HepG2 (cell line): ENCODE results near the gene FAM43B. TPM values are rescaled to one million over a fixed set of nuclear protein-coding genes. Genes with fewer than 3 reads are reported as not detected.

ENCODE experiments used
- ATM ChIP-seq: fragments of 450-650 bp; IDR thresholded peaks from 2 replicates; pipeline ENCODE4 v1.7.1; 2017; ENCODE audit warnings: mild to moderate bottlenecking, borderline replicate concordance
- CBFB ChIP-seq: sonication (generic); formaldehyde crosslinking; IDR thresholded peaks from 2 replicates; pipeline ENCODE4 v1.4.0; 2020; ENCODE audit warnings: missing genetic modification reagents
- CC2D1A ChIP-seq: sonication (generic); formaldehyde crosslinking; IDR thresholded peaks from 2 replicates; pipeline ENCODE4 v1.8.1; 2023; ENCODE audit warnings: mild to moderate bottlenecking, missing genetic modification reagents
- CENPBD1 ChIP-seq: sonication (generic); formaldehyde crosslinking; IDR thresholded peaks from 2 replicates; pipeline ENCODE4 v1.8.0; 2022; ENCODE audit warnings: missing genetic modification reagents, low read depth, mild to moderate bottlenecking, borderline replicate concordance
- CREM ChIP-seq, 2 experiments: sonication (generic) in 1 of 2; formaldehyde crosslinking in 1 of 2; IDR thresholded peaks; 2 replicates each; pipeline versions ENCODE4 v1.4.0 to v1.6.1; 2016 to 2020; ENCODE audit warnings: antibody characterized with exemption in 1 of 2, mild to moderate bottlenecking in 1 of 2, missing genetic modification reagents in 1 of 2
- FOXP1 ChIP-seq, 2 experiments: fragments of 450-650 bp in 1 of 2; IDR thresholded peaks; 2 replicates each; pipeline ENCODE4 v1.6.1; 2017 to 2018; ENCODE audit warnings: antibody characterized with exemption in 1 of 2
- FUBP1 ChIP-seq: sonication (generic); formaldehyde crosslinking; IDR thresholded peaks from 2 replicates; pipeline ENCODE4 v1.5.1; 2020; ENCODE audit warnings: missing genetic modification reagents, mild to moderate bottlenecking, borderline replicate concordance
- GATAD1 ChIP-seq: IDR thresholded peaks from 2 replicates; pipeline ENCODE4 v1.6.1; 2016; ENCODE audit warnings: missing genetic modification reagents, missing compliant biosample characterization
- MAFK ChIP-seq, 2 experiments: IDR thresholded peaks in 1 of 2; conservative IDR thresholded peaks in 1 of 2; 2 replicates each; pipeline ENCODE4 v1.6.1; 2011; ENCODE audit warnings: improper control_type of control experiment in 2 of 2, low read length in 2 of 2
- MIXL1 ChIP-seq: IDR thresholded peaks from 2 replicates; pipeline ENCODE4 v1.6.1; 2016
- NFE2 ChIP-seq: sonication (generic); formaldehyde crosslinking; IDR thresholded peaks from 2 replicates; pipeline ENCODE4 v1.4.0; 2020; ENCODE audit warnings: missing genetic modification reagents
- PAWR ChIP-seq: sonication (generic); formaldehyde crosslinking; IDR thresholded peaks from 2 replicates; pipeline ENCODE4 v1.4.0; 2020; ENCODE audit warnings: missing genetic modification reagents, mild to moderate bottlenecking, borderline replicate concordance
- SAFB2 ChIP-seq: sonication (generic); formaldehyde crosslinking; IDR thresholded peaks from 2 replicates; pipeline ENCODE4 v1.5.1; 2020; ENCODE audit warnings: missing genetic modification reagents, low read depth, mild to moderate bottlenecking, borderline replicate concordance
- SRSF4 ChIP-seq: fragments of 200-400 bp; formaldehyde crosslinking; IDR thresholded peaks from one replicate; pipeline ENCODE4 v1.6.1; 2018; ENCODE audit warnings: mild to moderate bottlenecking, low read depth, low read length, moderate library complexity; ENCODE audit not compliant: poor library complexity, severe bottlenecking
- SSRP1 ChIP-seq: IDR thresholded peaks from 2 replicates; pipeline ENCODE4 v1.6.1; 2016; ENCODE audit warnings: control low read depth
- TAF1 ChIP-seq: sonication (generic); formaldehyde crosslinking; IDR thresholded peaks from 2 replicates; pipeline ENCODE4 v1.4.0; 2020; ENCODE audit warnings: missing genetic modification reagents
- TGIF2 ChIP-seq: IDR thresholded peaks from 2 replicates; pipeline ENCODE4 v1.6.1; 2016; ENCODE audit warnings: control low read depth, missing compliant biosample characterization
- ZBTB42 ChIP-seq: sonication (generic); formaldehyde crosslinking; IDR thresholded peaks from 2 replicates; pipeline ENCODE4 v1.5.0; 2020; ENCODE audit warnings: mild to moderate bottlenecking, missing genetic modification reagents
- ZGPAT ChIP-seq: IDR thresholded peaks from 2 replicates; pipeline ENCODE4 v1.6.1; 2016; ENCODE audit warnings: mild to moderate bottlenecking
- ZNF205 ChIP-seq: IDR thresholded peaks from 2 replicates; pipeline ENCODE4 v1.6.1; 2018; ENCODE audit warnings: missing biosample characterization, missing genetic modification reagents
- ZNF251 ChIP-seq: sonication (generic); formaldehyde crosslinking; IDR thresholded peaks from 2 replicates; pipeline ENCODE4 v1.9.0; 2021; ENCODE audit warnings: mild to moderate bottlenecking, missing genetic modification reagents
- ZNF414 ChIP-seq: sonication (generic); formaldehyde crosslinking; IDR thresholded peaks from 2 replicates; pipeline ENCODE4 v1.5.0; 2020; ENCODE audit warnings: missing genetic modification reagents
- ZNF430 ChIP-seq: sonication (generic); formaldehyde crosslinking; IDR thresholded peaks from 2 replicates; pipeline ENCODE4 v1.9.0; 2021; ENCODE audit warnings: mild to moderate bottlenecking, missing genetic modification reagents
- ZNF510 ChIP-seq: sonication (generic); formaldehyde crosslinking; IDR thresholded peaks from 2 replicates; pipeline ENCODE4 v1.4.0; 2020; ENCODE audit warnings: low read depth, mild to moderate bottlenecking, missing genetic modification reagents
- ZNF678 ChIP-seq: sonication (generic); formaldehyde crosslinking; IDR thresholded peaks from 2 replicates; pipeline ENCODE4 v1.4.0; 2020; ENCODE audit warnings: mild to moderate bottlenecking, missing genetic modification reagents
- ZNF772 ChIP-seq: sonication (generic); formaldehyde crosslinking; IDR thresholded peaks from 2 replicates; pipeline ENCODE4 v1.5.0; 2020; ENCODE audit warnings: mild to moderate bottlenecking, missing genetic modification reagents
- ZSCAN30 ChIP-seq: sonication (generic); formaldehyde crosslinking; IDR thresholded peaks from 2 replicates; pipeline ENCODE4 v1.5.0; 2020; ENCODE audit warnings: mild to moderate bottlenecking, missing genetic modification reagents
- polyA plus RNA-seq, 8 experiments: library from polyadenylated mRNA; depleted of rRNA in 3 of 8; stranded (reverse) in 7 of 8; unstranded in 1 of 8; fragments of >200 nt; fragmentation: Illumina TruSeq in 4 of 8; extraction: Trizol in 4 of 8; gene quantifications; 2 replicates each; pipeline versions ENCODE4 v1.2.1 to v1.2.3, GENCODE V29; 2011 to 2016; ENCODE audit warnings: low read depth in 4 of 8, missing spikeins in 1 of 8, mixed read lengths in 1 of 8; ENCODE audit not compliant: insufficient read depth in 1 of 8
- total RNA-seq, 5 experiments: library from RNA; depleted of rRNA; stranded (reverse); fragments of >200 nt; fragmentation: Illumina TruSeq; extraction: Trizol; gene quantifications; 2 replicates each; pipeline ENCODE4 v1.2.3, GENCODE V29; 2016; ENCODE audit warnings: low read depth in 1 of 5

Gene FAM43B
- total and polyA plus RNA-seq, 2 of the 13 experiments (the other 11 are each of a cell fraction or from before 2014, with no cell fraction given), result 0.63 to 3.7 TPM

- TF ChIP-seq CENPBD1 (no peak), ZBTB42 (CRISPR knock-in tag) (peak; percentile 73; the same call in 1 of the 2 replicates), ZNF205 (CRISPR knock-in tag) (no peak; the same call in 1 of the 2 replicates), SSRP1 (no peak), GATAD1 (peak; percentile 99), CBFB (CRISPR knock-in tag) (peak; percentile 40; the same call in 1 of the 2 replicates), ZNF251 (no peak), ZGPAT (peak; percentile 82; the same call in 1 of the 2 replicates), FUBP1 (CRISPR knock-in tag) (0 out of 2 replicates have a peak, but pooled peaks have one; percentile 48), NFE2 (CRISPR knock-in tag) (no peak), MIXL1 (CRISPR knock-in tag) (peak; percentile 39; the same call in 1 of the 2 replicates), MAFK (conservative IDR thresholded peaks at IDR 0.05 in 1 of 2, IDR thresholded peaks at IDR 0.05 in 1 of 2; ENCODE audit: low read length in 2 of 2) (no peak), ZNF510 (CRISPR knock-in tag) (no peak), ZNF430 (peak; percentile 53; the same call in 1 of the 2 replicates), SAFB2 (CRISPR knock-in tag) (peak; percentile 84; the same call in 1 of the 2 replicates), ATM (no peak), PAWR (CRISPR knock-in tag) (no peak), CC2D1A (CRISPR knock-in tag) (no peak), ZNF414 (CRISPR knock-in tag) (peak; percentile 87), ZNF678 (CRISPR knock-in tag) (no peak), FOXP1 (IDR thresholded peaks at IDR 0.05) (no peak), FOXP1 (CRISPR knock-in tag; IDR thresholded peaks at IDR 0.05) (no peak), ZNF772 (CRISPR knock-in tag) (peak; percentile 52), SRSF4 (no peak), CREM (IDR thresholded peaks at IDR 0.05) (peak; percentile 99), CREM (CRISPR knock-in tag; IDR thresholded peaks at IDR 0.05) (peak; percentile 71), TGIF2 (CRISPR knock-in tag) (peak; percentile 20; the same call in 1 of the 2 replicates), TAF1 (CRISPR knock-in tag) (peak; percentile 68; the same call in 1 of the 2 replicates), ZSCAN30 (no peak)
Measured at GRCh38 chr1:20507564-20508410, 44.6 kb upstream of the FAM43B start, which contains the start of gene MUL1 (continued).
